ENCODE data around the gene KNCN.

The KNCN gene

GRCh38 chr1:46539972-46540371, 11.5 kb downstream of the KNCN start:
- DNase-seq: no peak

GRCh38 chr1:46538147-46538546, 13.3 kb downstream of the KNCN start:
- DNase-seq: no peak

- no peak for DNase-seq
Measured at GRCh38 chr1:46537651-46538050, 13.8 kb downstream of the KNCN start.

- DNase-seq: no peak
Measured at GRCh38 chr1:46536527-46536926, 14.9 kb downstream of the KNCN start.

GRCh38 chr1:46535063-46535462, 16.4 kb downstream of the KNCN start:
- no peak for DNase-seq

- DNase-seq: no peak
Measured at GRCh38 chr1:46533179-46533864, 18.1 kb downstream of the KNCN start.

GRCh38 chr1:46532498-46533178, 18.8 kb downstream of the KNCN start:
- DNase-seq: no peak

GRCh38 chr1:46532095-46532494, 19.4 kb downstream of the KNCN start:
- DNase-seq: no peak

- DNase-seq: no peak
Measured at GRCh38 chr1:46530791-46531409, 20.5 kb downstream of the KNCN start.

- DNase-seq: no peak
Measured at GRCh38 chr1:46530311-46530710, 21.1 kb downstream of the KNCN start.

GRCh38 chr1:46529031-46529630, 22.3 kb downstream of the KNCN start:
- no peak for DNase-seq

GRCh38 chr1:46528297-46528955, 23.0 kb downstream of the KNCN start:
- no peak for DNase-seq

GRCh38 chr1:46527474-46528296, 23.8 kb downstream of the KNCN start:
- no peak for DNase-seq

- no peak for DNase-seq
Measured at GRCh38 chr1:46526691-46527291, 24.7 kb downstream of the KNCN start.

GRCh38 chr1:46526013-46526690, 25.3 kb downstream of the KNCN start:
- no peak for DNase-seq

- DNase-seq: no peak
Measured at GRCh38 chr1:46525253-46525983, 26.0 kb downstream of the KNCN start.

- DNase-seq: no peak
Measured at GRCh38 chr1:46524843-46525242, 26.6 kb downstream of the KNCN start.

- DNase-seq: no peak
Measured at GRCh38 chr1:46523496-46524353, 27.7 kb downstream of the KNCN start.

- DNase-seq: no peak
Measured at GRCh38 chr1:46522969-46523320, 28.5 kb downstream of the KNCN start.

Data from NCI-H187 treated with DMSO at 0.1 percent for 48 hours (cell line).